Measurements from ENCODE around the gene RSU1. TPM values are rescaled to one million over a fixed set of nuclear protein-coding genes. Genes with fewer than 3 reads are reported as not detected.

RSU1 gene
- total RNA-seq, 4 donors from 2014 or later, result 25.1 to 61.6 (median 44.7) TPM

GRCh38 chr10:16857419-16857818 is 40.2 kb upstream of the RSU1 start:
- Histone ChIP-seq H3K27ac (no peak overlapping the region), H3K27me3 (no peaks in the 10 kb centered on the region), H3K4me1 (peaks cover 0 to 15% (median 3%) of the 10 kb centered on the region in 4 donors), H3K9me3 (peaks cover 0 to 12% (median 0%) of the 10 kb centered on the region in 4 donors), H3K36me3 (peaks cover 0 to 5% (median 0%) of the 10 kb centered on the region in 3 donors), H3K4me3 (no peak overlapping the region)
- TF ChIP-seq POLR2A (IDR thresholded peaks at IDR 0.05) (no peak), CTCF (IDR thresholded peaks at IDR 0.05) (no peak), EP300 (IDR thresholded peaks at IDR 0.05) (no peak)
- DNase-seq (ENCODE audit: low spot score in 2 of 2), result no peak
- 80 to 84% methylated on average over 4 of the region's 4 CpGs for WGBS, 2 donors

- no peaks in the 10 kb centered on the region for H3K27me3 ChIP-seq
- H3K4me3 ChIP-seq, result no peak overlapping the region
- H3K27ac ChIP-seq, result no peak overlapping the region
- H3K9me3 ChIP-seq, result peaks cover 0 to 12% (median 0%) of the 10 kb centered on the region in 4 donors
- H3K36me3 ChIP-seq, result peaks cover 0 to 2% (median 0%) of the 10 kb centered on the region in 3 donors
- no peak for TF ChIP-seq CTCF (IDR thresholded peaks at IDR 0.05)
- TF ChIP-seq EP300 (IDR thresholded peaks at IDR 0.05), result peak in 1 of 2 donors; percentile 15
- TF ChIP-seq POLR2A (IDR thresholded peaks at IDR 0.05), result no peak
- 64 to 66% methylated on average over 4 of the region's 4 CpGs for WGBS, 2 donors
- H3K4me1 ChIP-seq, result peaks cover 0 to 15% (median 3%) of the 10 kb centered on the region in 4 donors
- DNase-seq (ENCODE audit: low spot score in 2 of 2), result no peak
Observed at GRCh38 chr10:16856567-16856966, 39.3 kb upstream of the RSU1 start.

- Histone ChIP-seq H3K27ac (no peak overlapping the region), H3K4me1 (peaks cover 0 to 15% (median 3%) of the 10 kb centered on the region in 4 donors), H3K4me3 (no peak overlapping the region), H3K36me3 (no peaks in the 10 kb centered on the region), H3K9me3 (peaks cover 0 to 12% (median 0%) of the 10 kb centered on the region in 4 donors), H3K27me3 (no peaks in the 10 kb centered on the region)
- 75 to 80% methylated on average over 5 of the region's 5 CpGs for WGBS, 2 donors
- TF ChIP-seq POLR2A (IDR thresholded peaks at IDR 0.05), result no peak
- TF ChIP-seq EP300 (IDR thresholded peaks at IDR 0.05), result no peak
- TF ChIP-seq CTCF (IDR thresholded peaks at IDR 0.05), result no peak
- DNase-seq (ENCODE audit: low spot score in 2 of 2), result no peak
Observed at GRCh38 chr10:16856092-16856491, 38.9 kb upstream of the RSU1 start.

- no peak for TF ChIP-seq CTCF (IDR thresholded peaks at IDR 0.05)
- no peak for TF ChIP-seq POLR2A (IDR thresholded peaks at IDR 0.05)
- no peak for TF ChIP-seq EP300 (IDR thresholded peaks at IDR 0.05)
- no peaks in the 10 kb centered on the region for H3K27me3 ChIP-seq
- no peak overlapping the region for H3K4me3 ChIP-seq
- H3K36me3 ChIP-seq, result no peaks in the 10 kb centered on the region
- DNase-seq (ENCODE audit: low spot score in 2 of 2), result no peak
- H3K9me3 ChIP-seq, result no peaks in the 10 kb centered on the region
- H3K4me1 ChIP-seq, result peaks cover 0 to 15% (median 3%) of the 10 kb centered on the region in 4 donors
- H3K27ac ChIP-seq, result peak overlapping the region in 1 of 4 donors; percentile 5
Observed at GRCh38 chr10:16854623-16855022, 37.4 kb upstream of the RSU1 start.

- WGBS, 2 donors, result 94% methylated on average over 4 of the region's 4 CpGs
Observed at GRCh38 chr10:16853809-16854208, 36.6 kb upstream of the RSU1 start.

More at GRCh38 chr10:16853809-16854208, 36.6 kb upstream of the RSU1 start:
- H3K4me1 ChIP-seq, result peaks cover 0 to 20% (median 3%) of the 10 kb centered on the region in 4 donors
- H3K27ac ChIP-seq, result peak overlapping the region in 1 of 4 donors; percentile 5
- no peaks in the 10 kb centered on the region for H3K36me3 ChIP-seq
- no peaks in the 10 kb centered on the region for H3K27me3 ChIP-seq
- TF ChIP-seq EP300 (IDR thresholded peaks at IDR 0.05) (no peak), POLR2A (IDR thresholded peaks at IDR 0.05) (no peak), CTCF (IDR thresholded peaks at IDR 0.05) (no peak)
- H3K9me3 ChIP-seq, result no peaks in the 10 kb centered on the region
- DNase-seq (ENCODE audit: low spot score in 2 of 2), result no peak
- H3K4me3 ChIP-seq, result no peak overlapping the region

Measured in tibial nerve (tissue), 4 donors.